A549 (cell line): ENCODE results near the gene TTPAL. TPM values are rescaled to one million over a fixed set of nuclear protein-coding genes. Genes with fewer than 3 reads are reported as not detected.

Source experiments
- ATAC-seq, 2 experiments: fragments of 200-7000 bp in 1 of 2; fragments of >200 bp in 1 of 2; cut with Nextera tagmentation in 1 of 2; cut with Tn5 transposase in 1 of 2; 3 replicates each; pipeline versions ENCODE4 v1.8.0 to v1.9.1; 2018 to 2020; ENCODE audit warnings: mild to moderate bottlenecking in 1 of 2, moderate library complexity in 1 of 2
- CTCF ChIA-PET: fragments of 300-600 bp; sonication (Branson Sonifier 250); formaldehyde crosslinking; extraction: SDS; loops from one replicate; lab custom pipeline; 2021; ENCODE audit warnings: antibody characterized with exemption, inconsistent platforms; lab: Yijun Ruan, JAX
- POLR2A ChIA-PET: fragments of 350-600 bp; formaldehyde crosslinking; extraction: SDS; loops from one replicate; lab custom pipeline; 2021; ENCODE audit warnings: antibody characterized with exemption, inconsistent platforms; lab: Yijun Ruan, JAX
- DNase-seq, 2 experiments: peaks; one replicate each; pipeline versions ENCODE4 v3.0.0 to v3.0.0-alpha.2; 2011 to 2016; ENCODE audit warnings: low read depth in 1 of 2, low spot score in 1 of 2
- FAIRE-seq: peaks from 2 replicates; lab custom pipeline; 2011; peaks lifted over from hg19 to GRCh38; lab: Jason Lieb, UNC
- H3K27ac ChIP-seq, 2 experiments: fragments of >200 bp; sonication (Bioruptor Twin); formaldehyde crosslinking; 3 replicates each; pipeline ENCODE4 v1.5.1; 2016 to 2017
- H3K4me1 ChIP-seq: fragments of >200 bp; sonication (Bioruptor Twin); formaldehyde crosslinking; 3 replicates; pipeline ENCODE4 v1.6.1; 2016
- H3K4me2 ChIP-seq: fragments of >200 bp; sonication (Bioruptor Twin); formaldehyde crosslinking; 3 replicates; pipeline ENCODE4 v1.6.1; 2016
- H3K4me3 ChIP-seq: fragments of >200 bp; sonication (Bioruptor Twin); formaldehyde crosslinking; 3 replicates; pipeline ENCODE4 v1.5.1; 2016
- H3K9me3 ChIP-seq: fragments of >200 bp; sonication (Bioruptor Twin); formaldehyde crosslinking; 3 replicates; pipeline ENCODE4 v1.6.1; 2016
- ATOH8 ChIP-seq: fragments of 250-450 bp; sonication (Bioruptor Pico); IDR thresholded peaks from 2 replicates; pipeline ENCODE4 v1.5.0; 2020; ENCODE audit warnings: low read depth, mild to moderate bottlenecking, moderate library complexity
- CBX8 ChIP-seq: fragments of 200-600 bp; sonication (generic); IDR thresholded peaks from 2 replicates; pipeline ENCODE4 v1.6.1; 2016
- CEBPB ChIP-seq, 2 experiments: fragments of >200 bp in 1 of 2; sonication (Bioruptor Twin) in 1 of 2; formaldehyde crosslinking in 1 of 2; IDR thresholded peaks; 2 replicates each; pipeline ENCODE4 v1.6.1; 2012 to 2016
- CHD2 ChIP-seq: fragments of 150-350 bp; IDR thresholded peaks from 2 replicates; pipeline ENCODE4 v1.6.1; 2014; ENCODE audit warnings: low read length; ENCODE audit not compliant: partially characterized antibody
- ELK1 ChIP-seq: fragments of 150-350 bp; IDR thresholded peaks from 2 replicates; pipeline ENCODE4 v1.6.1; 2014; ENCODE audit warnings: low read depth, mild to moderate bottlenecking, low read length
- EP300 ChIP-seq, 2 experiments: fragments of >200 bp; sonication (Bioruptor Twin); formaldehyde crosslinking; IDR thresholded peaks; 2 replicates in 1 of 2; 3 replicates in 1 of 2; pipeline ENCODE4 v1.6.1; 2016 to 2017
- ESRRA ChIP-seq: fragments of 150-350 bp; IDR thresholded peaks from 2 replicates; pipeline ENCODE4 v1.6.1; 2014; ENCODE audit warnings: mild to moderate bottlenecking, low read length, borderline replicate concordance
- FOSB ChIP-seq: fragments of 250-450 bp; sonication (Bioruptor Pico); IDR thresholded peaks from 2 replicates; pipeline ENCODE4 v1.5.0; 2020; ENCODE audit warnings: mild to moderate bottlenecking, moderate library complexity
- HDAC2 ChIP-seq: fragments of 200-600 bp; sonication (generic); IDR thresholded peaks from 2 replicates; pipeline ENCODE4 v1.6.1; 2016
- HEYL ChIP-seq: fragments of 250-450 bp; sonication (Bioruptor Pico); IDR thresholded peaks from 2 replicates; pipeline ENCODE4 v1.8.0; 2021; ENCODE audit warnings: mild to moderate bottlenecking, moderate library complexity
- HOXA7 ChIP-seq: fragments of 250-450 bp; sonication (Bioruptor Pico); IDR thresholded peaks from 2 replicates; pipeline ENCODE4 v1.5.0; 2020; ENCODE audit warnings: mild to moderate bottlenecking, moderate library complexity
- NPAS2 ChIP-seq: fragments of 250-450 bp; sonication (Bioruptor Pico); IDR thresholded peaks from 2 replicates; pipeline ENCODE4 v1.8.0; 2022; ENCODE audit warnings: mild to moderate bottlenecking, moderate library complexity, borderline replicate concordance
- PHF8 ChIP-seq: fragments of 200-600 bp; sonication (generic); IDR thresholded peaks from 2 replicates; pipeline ENCODE4 v1.6.1; 2016; ENCODE audit warnings: low read depth, mild to moderate bottlenecking, antibody characterized with exemption, moderate library complexity, borderline replicate concordance
- RCOR1 ChIP-seq: fragments of 150-350 bp; IDR thresholded peaks from 2 replicates; pipeline ENCODE4 v1.6.1; 2014; ENCODE audit warnings: antibody characterized with exemption, low read length, low read depth
- SREBF2 ChIP-seq: fragments of 450-650 bp; IDR thresholded peaks from 2 replicates; pipeline ENCODE4 v1.6.1; 2014; ENCODE audit warnings: mild to moderate bottlenecking, moderate library complexity
- ZC3H11A ChIP-seq: fragments of 450-650 bp; IDR thresholded peaks from 2 replicates; pipeline ENCODE4 v1.6.1; 2014; ENCODE audit warnings: antibody characterized with exemption, mild to moderate bottlenecking
- WGBS: methylation state at CpG from one replicate; pipeline ENCODE4 v1.1.6; 2017; ENCODE audit errors: missing lambda C conversion rate; 5-methylcytosine and 5-hydroxymethylcytosine counted together
- polyA plus RNA-seq, 4 experiments: library from polyadenylated mRNA; depleted of rRNA in 3 of 4; stranded (reverse); fragments of >200 nt; fragmentation: RNase III in 1 of 4; extraction: RNeasy Plus Mini Kit Qiagen cat#74134 plus additional on column Dnase treatment in 1 of 4; gene quantifications; 2 replicates in 3 of 4; 3 replicates in 1 of 4; pipeline ENCODE4 v1.2.3, GENCODE V29; 2011 to 2017
- TF ChIP-seq, protein P1 (sequence below): fragments of >200 bp; sonication (Bioruptor Twin); formaldehyde crosslinking; IDR thresholded peaks from 2 replicates; pipeline ENCODE4 v1.6.1; 2016
- TF ChIP-seq, protein P2 (sequence below): fragments of 200-600 bp; sonication (generic); IDR thresholded peaks from 2 replicates; pipeline ENCODE4 v1.6.1; 2016; ENCODE audit warnings: antibody characterized with exemption, mild to moderate bottlenecking, moderate library complexity
- TF ChIP-seq, protein P3 (sequence below): IDR thresholded peaks from 2 replicates; pipeline ENCODE4 v1.6.1; 2012
- TF ChIP-seq, protein P4 (sequence below): IDR thresholded peaks from 2 replicates; pipeline ENCODE4 v1.6.1; 2012

Gene TTPAL
- polyA plus RNA-seq, 2 of the 4 experiments (the other 2 are of a cell fraction) = 9.1 to 9.2 TPM

- FAIRE-seq (no peak), DNase-seq (no peak), ATAC-seq (no peak)
- Histone ChIP-seq H3K4me1 (peaks cover 13% of the 10 kb centered on the region; the same call in 1 of the 3 replicates), H3K4me2 (no peak overlapping the region; the same call in 2 of the 3 replicates), H3K9me3 (no peaks in the 10 kb centered on the region), H3K4me3 (no peak overlapping the region), H3K27ac (peak overlapping the region in 1 of 2 experiments; percentile 45; a peak in 1 of 6 replicates)
- 67% methylated on average over 3 of the region's 3 CpGs for WGBS
- ChIA-PET POLR2A (interaction anchor here (1.2 kb wide), 1 partner anchor 11 kb away, joined by 4 read pairs; no protein-coding TSS in a partner anchor), CTCF (interaction anchor here (1.3 to 23.5 kb wide), 7 partner anchors 7 to 245 kb away, joined by 3 to 440 read pairs (median 8); no protein-coding TSS in a partner anchor)
- TF ChIP-seq, protein P1, sequence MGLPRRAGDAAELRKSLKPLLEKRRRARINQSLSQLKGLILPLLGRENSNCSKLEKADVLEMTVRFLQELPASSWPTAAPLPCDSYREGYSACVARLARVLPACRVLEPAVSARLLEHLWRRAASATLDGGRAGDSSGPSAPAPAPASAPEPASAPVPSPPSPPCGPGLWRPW = no peak
- TF ChIP-seq, protein P2, sequence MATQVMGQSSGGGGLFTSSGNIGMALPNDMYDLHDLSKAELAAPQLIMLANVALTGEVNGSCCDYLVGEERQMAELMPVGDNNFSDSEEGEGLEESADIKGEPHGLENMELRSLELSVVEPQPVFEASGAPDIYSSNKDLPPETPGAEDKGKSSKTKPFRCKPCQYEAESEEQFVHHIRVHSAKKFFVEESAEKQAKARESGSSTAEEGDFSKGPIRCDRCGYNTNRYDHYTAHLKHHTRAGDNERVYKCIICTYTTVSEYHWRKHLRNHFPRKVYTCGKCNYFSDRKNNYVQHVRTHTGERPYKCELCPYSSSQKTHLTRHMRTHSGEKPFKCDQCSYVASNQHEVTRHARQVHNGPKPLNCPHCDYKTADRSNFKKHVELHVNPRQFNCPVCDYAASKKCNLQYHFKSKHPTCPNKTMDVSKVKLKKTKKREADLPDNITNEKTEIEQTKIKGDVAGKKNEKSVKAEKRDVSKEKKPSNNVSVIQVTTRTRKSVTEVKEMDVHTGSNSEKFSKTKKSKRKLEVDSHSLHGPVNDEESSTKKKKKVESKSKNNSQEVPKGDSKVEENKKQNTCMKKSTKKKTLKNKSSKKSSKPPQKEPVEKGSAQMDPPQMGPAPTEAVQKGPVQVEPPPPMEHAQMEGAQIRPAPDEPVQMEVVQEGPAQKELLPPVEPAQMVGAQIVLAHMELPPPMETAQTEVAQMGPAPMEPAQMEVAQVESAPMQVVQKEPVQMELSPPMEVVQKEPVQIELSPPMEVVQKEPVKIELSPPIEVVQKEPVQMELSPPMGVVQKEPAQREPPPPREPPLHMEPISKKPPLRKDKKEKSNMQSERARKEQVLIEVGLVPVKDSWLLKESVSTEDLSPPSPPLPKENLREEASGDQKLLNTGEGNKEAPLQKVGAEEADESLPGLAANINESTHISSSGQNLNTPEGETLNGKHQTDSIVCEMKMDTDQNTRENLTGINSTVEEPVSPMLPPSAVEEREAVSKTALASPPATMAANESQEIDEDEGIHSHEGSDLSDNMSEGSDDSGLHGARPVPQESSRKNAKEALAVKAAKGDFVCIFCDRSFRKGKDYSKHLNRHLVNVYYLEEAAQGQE = no peak
- TF ChIP-seq CBX8 (no peak), ESRRA (no peak), PHF8 (no peak), CEBPB (IDR thresholded peaks at IDR 0.05) (no peak), ELK1 (no peak), RCOR1 (no peak), EP300 (IDR thresholded peaks at IDR 0.05) (no peak), HDAC2 (no peak), SREBF2 (no peak), NPAS2 (CRISPR knock-in tag) (no peak), ATOH8 (CRISPR knock-in tag) (no peak), HOXA7 (no peak), CHD2 (no peak), HEYL (CRISPR knock-in tag) (no peak), FOSB (no peak), ZC3H11A (no peak)
- TF ChIP-seq, protein P3, sequence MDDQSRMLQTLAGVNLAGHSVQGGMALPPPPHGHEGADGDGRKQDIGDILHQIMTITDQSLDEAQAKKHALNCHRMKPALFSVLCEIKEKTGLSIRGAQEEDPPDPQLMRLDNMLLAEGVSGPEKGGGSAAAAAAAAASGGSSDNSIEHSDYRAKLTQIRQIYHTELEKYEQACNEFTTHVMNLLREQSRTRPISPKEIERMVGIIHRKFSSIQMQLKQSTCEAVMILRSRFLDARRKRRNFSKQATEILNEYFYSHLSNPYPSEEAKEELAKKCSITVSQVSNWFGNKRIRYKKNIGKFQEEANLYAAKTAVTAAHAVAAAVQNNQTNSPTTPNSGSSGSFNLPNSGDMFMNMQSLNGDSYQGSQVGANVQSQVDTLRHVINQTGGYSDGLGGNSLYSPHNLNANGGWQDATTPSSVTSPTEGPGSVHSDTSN = no peak
- TF ChIP-seq, protein P4, sequence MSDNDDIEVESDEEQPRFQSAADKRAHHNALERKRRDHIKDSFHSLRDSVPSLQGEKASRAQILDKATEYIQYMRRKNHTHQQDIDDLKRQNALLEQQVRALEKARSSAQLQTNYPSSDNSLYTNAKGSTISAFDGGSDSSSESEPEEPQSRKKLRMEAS = no peak
Measured at GRCh38 chr20:44464514-44464913, 11.2 kb upstream of the TTPAL start.
